ENCODE data around the gene NFKB2. TPM values are rescaled to one million over a fixed set of nuclear protein-coding genes. Genes with fewer than 3 reads are reported as not detected.
A peak's percentile ranks its signal among the peaks of the same experiment; 100 is the strongest.

The NFKB2 gene
- total and polyA plus RNA-seq, 2 of the 8 experiments (the other 6 are each of a cell fraction or from before 2014, with no cell fraction given), result 20.4 to 31.4 TPM

DNA sequence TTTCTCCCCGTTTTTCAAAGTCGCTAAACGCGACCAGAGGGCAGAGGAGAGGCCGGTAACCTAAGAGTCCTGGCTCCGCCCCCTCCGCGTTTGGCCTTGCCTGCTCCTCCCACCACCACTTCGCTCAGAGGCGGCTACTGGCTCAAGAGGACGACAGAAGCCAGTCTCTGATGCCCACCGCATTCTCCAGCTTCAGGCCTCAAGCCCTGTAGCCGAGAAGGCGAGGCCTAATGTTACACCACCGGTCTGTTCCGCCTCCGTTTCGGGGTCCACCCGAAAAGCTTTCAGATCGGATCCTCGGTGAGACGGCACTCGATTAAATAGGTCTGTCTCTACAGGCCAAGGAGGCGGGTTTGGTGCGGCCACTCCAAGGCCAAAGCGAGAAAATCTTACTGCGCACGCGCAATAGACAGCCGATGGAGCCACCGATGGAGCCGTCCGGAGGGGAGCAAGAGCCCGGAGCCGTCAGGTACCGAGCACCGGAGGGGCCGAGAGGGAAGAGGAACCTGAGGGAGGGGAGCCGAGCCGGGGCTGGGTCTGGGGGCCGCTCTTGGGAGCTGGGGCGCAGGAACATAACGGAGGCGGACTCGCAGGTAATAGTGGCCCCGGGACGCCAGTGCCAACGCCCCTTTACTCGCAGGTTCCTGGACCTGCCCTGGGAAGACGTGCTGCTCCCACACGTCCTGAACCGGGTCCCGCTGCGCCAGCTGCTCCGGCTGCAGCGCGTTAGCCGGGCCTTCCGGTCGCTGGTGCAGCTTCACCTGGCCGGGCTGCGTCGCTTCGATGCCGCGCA, 25.4 kb downstream of the NFKB2 start, which contains the start of gene FBXL15 (continued):
- TF ChIP-seq SAP30 (IDR thresholded peaks at IDR 0.05; ENCODE audit: insufficient read depth, insufficient replicate concordance, low read length), result peak; percentile 22
- no peak for TF ChIP-seq ATF2 (IDR thresholded peaks at IDR 0.05; ENCODE audit: low read length)
